Chondrocyte (in vitro differentiated cells): ENCODE measurements around the gene TSC22D1. TPM values are rescaled to one million over a fixed set of nuclear protein-coding genes. Genes with fewer than 3 reads are reported as not detected.

Experiments used
- DNase-seq: peaks from one replicate; pipeline ENCODE4 v3.0.0; 2021; ENCODE audit warnings: mixed read lengths, low spot score
- H3K27ac Mint-ChIP-seq: one replicate; pipeline ENCODE4 v1.8.0; 2021; ENCODE audit warnings: mild to moderate bottlenecking, moderate library complexity, mixed read lengths; ENCODE audit not compliant: unreplicated experiment
- H3K27me3 Mint-ChIP-seq: 2 replicates; pipeline ENCODE4 v1.8.0; 2021; ENCODE audit warnings: low read depth, mixed read lengths
- H3K36me3 Mint-ChIP-seq: 2 replicates; pipeline ENCODE4 v1.8.0; 2021; ENCODE audit warnings: low read depth, mixed read lengths
- H3K4me1 Mint-ChIP-seq: 2 replicates; pipeline ENCODE4 v1.8.0; 2021; ENCODE audit warnings: low read depth, mild to moderate bottlenecking, mixed read lengths
- H3K4me3 Mint-ChIP-seq: one replicate; pipeline ENCODE4 v1.8.0; 2021; ENCODE audit warnings: mild to moderate bottlenecking, moderate library complexity, mixed read lengths; ENCODE audit not compliant: unreplicated experiment
- H3K9me3 Mint-ChIP-seq: 2 replicates; pipeline ENCODE4 v1.8.0; 2021; ENCODE audit warnings: low read depth, mixed read lengths
- total RNA-seq: library from RNA; stranded (reverse); gene quantifications from 3 replicates; pipeline ENCODE4 v1.2.1, GENCODE V29; 2021
- TF ChIP-seq, protein P1 (sequence below): fragments of 200-600 bp; sonication (generic); IDR thresholded peaks from 2 replicates; pipeline ENCODE4 v1.5.0; 2021; ENCODE audit warnings: antibody characterized with exemption, mild to moderate bottlenecking, moderate library complexity

The TSC22D1 gene
- total RNA-seq, 1 donor from 2014 or later, result 125 TPM

DNA sequence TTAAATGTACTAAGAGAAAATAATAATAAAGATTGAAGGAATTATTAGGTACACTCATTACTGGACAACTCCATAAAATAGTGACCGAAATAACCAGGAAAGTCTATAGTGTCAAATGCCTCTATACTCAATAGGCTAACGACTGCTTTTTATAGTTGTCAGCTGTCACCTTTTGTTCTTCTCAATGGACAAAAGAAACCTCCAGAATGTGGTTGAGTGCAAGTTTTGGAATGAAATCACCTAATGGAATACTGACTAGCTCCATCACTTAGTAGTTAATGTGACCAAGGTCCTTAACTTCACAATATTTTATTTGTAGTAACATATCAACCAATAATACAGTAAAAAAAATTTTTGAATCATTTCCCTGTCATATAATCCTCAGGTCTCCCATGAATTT is 18.1 kb downstream of the TSC22D1 start:
- Mint-ChIP-seq H3K4me1 (peaks cover 24% of the 10 kb centered on the region), H3K9me3 (no peaks in the 10 kb centered on the region), H3K36me3 (peaks cover 6% of the 10 kb centered on the region), H3K27me3 (no peaks in the 10 kb centered on the region), H3K4me3 (no peak overlapping the region), H3K27ac (no peak overlapping the region)
- TF ChIP-seq, protein P1, sequence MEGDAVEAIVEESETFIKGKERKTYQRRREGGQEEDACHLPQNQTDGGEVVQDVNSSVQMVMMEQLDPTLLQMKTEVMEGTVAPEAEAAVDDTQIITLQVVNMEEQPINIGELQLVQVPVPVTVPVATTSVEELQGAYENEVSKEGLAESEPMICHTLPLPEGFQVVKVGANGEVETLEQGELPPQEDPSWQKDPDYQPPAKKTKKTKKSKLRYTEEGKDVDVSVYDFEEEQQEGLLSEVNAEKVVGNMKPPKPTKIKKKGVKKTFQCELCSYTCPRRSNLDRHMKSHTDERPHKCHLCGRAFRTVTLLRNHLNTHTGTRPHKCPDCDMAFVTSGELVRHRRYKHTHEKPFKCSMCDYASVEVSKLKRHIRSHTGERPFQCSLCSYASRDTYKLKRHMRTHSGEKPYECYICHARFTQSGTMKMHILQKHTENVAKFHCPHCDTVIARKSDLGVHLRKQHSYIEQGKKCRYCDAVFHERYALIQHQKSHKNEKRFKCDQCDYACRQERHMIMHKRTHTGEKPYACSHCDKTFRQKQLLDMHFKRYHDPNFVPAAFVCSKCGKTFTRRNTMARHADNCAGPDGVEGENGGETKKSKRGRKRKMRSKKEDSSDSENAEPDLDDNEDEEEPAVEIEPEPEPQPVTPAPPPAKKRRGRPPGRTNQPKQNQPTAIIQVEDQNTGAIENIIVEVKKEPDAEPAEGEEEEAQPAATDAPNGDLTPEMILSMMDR, result no peak
- DNase-seq, result no peak

DNA sequence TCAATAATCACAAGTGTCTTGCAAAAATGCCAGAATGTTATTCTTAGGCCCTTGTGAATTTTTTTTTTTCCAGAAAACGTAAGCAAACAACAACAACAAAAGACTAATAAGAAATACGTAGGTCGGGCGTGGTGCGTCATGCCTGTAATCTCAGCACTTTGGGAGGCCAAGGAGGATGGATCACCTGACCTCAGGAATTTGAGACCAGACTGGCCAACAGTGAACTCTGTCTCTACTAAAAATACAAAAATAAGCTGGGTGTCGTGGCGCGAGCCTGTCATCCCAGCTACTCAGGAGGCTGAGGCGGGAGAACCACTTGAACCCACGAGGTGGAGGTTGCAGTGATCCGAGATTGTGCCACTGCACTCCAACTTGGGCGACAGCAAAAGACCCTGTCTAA is 20.9 kb downstream of the TSC22D1 start:
- DNase-seq, result no peak
- H3K9me3 Mint-ChIP-seq, result no peaks in the 10 kb centered on the region
- TF ChIP-seq, protein P1, result no peak
- peaks cover 16% of the 10 kb centered on the region for H3K4me1 Mint-ChIP-seq
- H3K27me3 Mint-ChIP-seq, result no peaks in the 10 kb centered on the region
- no peak overlapping the region for H3K27ac Mint-ChIP-seq
- H3K4me3 Mint-ChIP-seq, result no peak overlapping the region
- H3K36me3 Mint-ChIP-seq, result peaks cover 11% of the 10 kb centered on the region

DNA sequence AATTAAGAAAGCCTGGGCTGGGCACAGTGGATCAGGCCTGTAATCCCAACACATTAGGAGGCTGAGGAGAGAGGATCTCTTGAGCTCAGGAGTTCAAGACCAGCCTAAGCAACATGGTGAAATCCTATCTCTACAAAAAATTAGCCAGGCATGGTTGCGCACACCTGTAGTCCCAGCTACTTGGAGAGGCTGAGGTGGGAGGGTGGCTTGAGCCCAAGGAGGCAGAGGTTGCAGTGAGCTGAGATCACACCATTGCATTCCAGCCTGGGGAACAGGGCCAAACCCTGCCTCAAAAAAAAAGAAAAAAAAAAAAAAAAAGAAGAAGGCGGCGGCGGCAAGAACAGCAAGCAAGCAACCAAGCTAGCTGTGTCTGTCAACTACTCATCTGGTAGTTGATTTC is 26.7 kb downstream of the TSC22D1 start:
- H3K9me3 Mint-ChIP-seq, result no peaks in the 10 kb centered on the region
- TF ChIP-seq, protein P1, result no peak
- peak overlapping the region; percentile 51 for H3K27ac Mint-ChIP-seq
- no peak overlapping the region for H3K4me3 Mint-ChIP-seq
- no peak for DNase-seq
- peaks cover 5% of the 10 kb centered on the region for H3K36me3 Mint-ChIP-seq
- H3K4me1 Mint-ChIP-seq, result peaks cover 19% of the 10 kb centered on the region
- no peaks in the 10 kb centered on the region for H3K27me3 Mint-ChIP-seq

DNA sequence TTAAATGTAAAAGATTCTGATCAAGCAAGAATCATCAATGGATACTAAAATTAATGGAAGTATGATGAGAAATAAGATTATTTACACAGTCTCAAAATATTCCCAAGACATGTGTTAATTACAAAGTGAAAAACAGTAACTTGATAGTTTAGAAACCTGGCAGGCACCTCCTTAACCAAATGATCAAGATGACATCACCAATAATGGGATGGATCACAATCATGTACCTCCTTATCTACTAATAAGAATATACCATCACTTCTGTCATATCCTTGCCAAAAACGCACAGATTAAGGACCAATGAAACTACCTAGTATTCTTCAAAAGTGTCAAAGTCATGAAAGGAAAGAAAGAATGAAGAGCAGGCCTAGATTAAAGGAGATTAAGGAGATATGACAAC is 30.0 kb downstream of the TSC22D1 start:
- no peak overlapping the region for H3K27ac Mint-ChIP-seq
- peaks cover 38% of the 10 kb centered on the region for H3K4me1 Mint-ChIP-seq
- H3K36me3 Mint-ChIP-seq, result no peaks in the 10 kb centered on the region
- DNase-seq, result no peak
- H3K4me3 Mint-ChIP-seq, result no peak overlapping the region
- H3K9me3 Mint-ChIP-seq, result no peaks in the 10 kb centered on the region
- no peaks in the 10 kb centered on the region for H3K27me3 Mint-ChIP-seq
- TF ChIP-seq, protein P1, result no peak

DNA sequence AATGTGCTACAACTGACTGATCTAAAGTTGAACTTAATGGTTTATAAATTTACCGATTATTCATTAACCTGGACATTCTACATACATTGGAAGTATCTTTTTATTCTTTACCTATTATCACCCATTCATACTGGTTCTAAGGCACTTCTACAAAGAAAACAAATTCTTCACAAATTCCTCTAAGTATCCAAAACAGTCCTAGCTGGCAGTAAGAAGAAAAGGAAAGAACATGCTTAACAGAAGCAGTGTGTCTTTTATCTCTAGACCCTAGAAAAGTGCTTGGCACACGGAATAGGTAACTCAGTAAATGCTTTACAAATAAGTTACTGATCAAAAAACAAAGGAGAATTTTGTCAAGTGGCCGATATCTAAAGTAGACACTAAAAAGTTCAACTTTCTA is 32.8 kb downstream of the TSC22D1 start:
- DNase-seq, result no peak
- TF ChIP-seq, protein P1, result no peak
- Mint-ChIP-seq H3K9me3 (no peaks in the 10 kb centered on the region), H3K4me1 (peaks cover 37% of the 10 kb centered on the region), H3K27ac (no peak overlapping the region), H3K4me3 (no peak overlapping the region), H3K27me3 (no peaks in the 10 kb centered on the region), H3K36me3 (peaks cover 4% of the 10 kb centered on the region)
